AG09309 (cell line): Measurements from ENCODE around the gene HSD3B7.

Source experiments
- DNase-seq: peaks from one replicate; pipeline ENCODE4 v3.0.0-alpha.2; 2010; ENCODE audit warnings: low read depth
- H3K4me3 ChIP-seq: 2 replicates; pipeline ENCODE4 v1.5.1; 2011; ENCODE audit warnings: mild to moderate bottlenecking, low read depth, low read length, moderate library complexity; ENCODE audit not compliant: control insufficient read depth
- TF ChIP-seq, protein P1 (sequence below): IDR thresholded peaks from 2 replicates; pipeline ENCODE4 v1.5.1; 2011; ENCODE audit warnings: mild to moderate bottlenecking, low read depth, low read length, inconsistent platforms; ENCODE audit not compliant: insufficient read depth, control insufficient read depth; ENCODE audit errors: missing control alignments

Gene HSD3B7

DNA sequence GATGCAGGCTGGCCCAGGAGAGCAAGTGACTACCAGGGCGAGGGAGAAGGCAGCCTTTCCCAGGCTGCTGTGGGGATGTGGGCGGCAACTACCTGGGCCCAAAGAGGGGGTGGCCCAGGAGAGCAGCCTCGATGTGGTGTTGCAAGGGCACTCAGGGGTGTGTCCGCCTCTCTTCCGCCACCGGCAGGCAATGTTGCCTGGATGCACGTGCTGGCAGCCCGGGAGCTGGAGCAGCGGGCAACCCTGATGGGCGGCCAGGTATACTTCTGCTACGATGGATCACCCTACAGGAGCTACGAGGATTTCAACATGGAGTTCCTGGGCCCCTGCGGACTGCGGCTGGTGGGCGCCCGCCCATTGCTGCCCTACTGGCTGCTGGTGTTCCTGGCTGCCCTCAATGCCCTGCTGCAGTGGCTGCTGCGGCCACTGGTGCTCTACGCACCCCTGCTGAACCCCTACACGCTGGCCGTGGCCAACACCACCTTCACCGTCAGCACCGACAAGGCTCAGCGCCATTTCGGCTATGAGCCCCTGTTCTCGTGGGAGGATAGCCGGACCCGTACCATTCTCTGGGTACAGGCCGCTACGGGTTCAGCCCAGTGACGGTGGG, 2.7 kb downstream of the HSD3B7 start:
- DNase-seq = no peak
- no peak overlapping the region for H3K4me3 ChIP-seq
- TF ChIP-seq, protein P1, sequence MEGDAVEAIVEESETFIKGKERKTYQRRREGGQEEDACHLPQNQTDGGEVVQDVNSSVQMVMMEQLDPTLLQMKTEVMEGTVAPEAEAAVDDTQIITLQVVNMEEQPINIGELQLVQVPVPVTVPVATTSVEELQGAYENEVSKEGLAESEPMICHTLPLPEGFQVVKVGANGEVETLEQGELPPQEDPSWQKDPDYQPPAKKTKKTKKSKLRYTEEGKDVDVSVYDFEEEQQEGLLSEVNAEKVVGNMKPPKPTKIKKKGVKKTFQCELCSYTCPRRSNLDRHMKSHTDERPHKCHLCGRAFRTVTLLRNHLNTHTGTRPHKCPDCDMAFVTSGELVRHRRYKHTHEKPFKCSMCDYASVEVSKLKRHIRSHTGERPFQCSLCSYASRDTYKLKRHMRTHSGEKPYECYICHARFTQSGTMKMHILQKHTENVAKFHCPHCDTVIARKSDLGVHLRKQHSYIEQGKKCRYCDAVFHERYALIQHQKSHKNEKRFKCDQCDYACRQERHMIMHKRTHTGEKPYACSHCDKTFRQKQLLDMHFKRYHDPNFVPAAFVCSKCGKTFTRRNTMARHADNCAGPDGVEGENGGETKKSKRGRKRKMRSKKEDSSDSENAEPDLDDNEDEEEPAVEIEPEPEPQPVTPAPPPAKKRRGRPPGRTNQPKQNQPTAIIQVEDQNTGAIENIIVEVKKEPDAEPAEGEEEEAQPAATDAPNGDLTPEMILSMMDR = no peak

DNA sequence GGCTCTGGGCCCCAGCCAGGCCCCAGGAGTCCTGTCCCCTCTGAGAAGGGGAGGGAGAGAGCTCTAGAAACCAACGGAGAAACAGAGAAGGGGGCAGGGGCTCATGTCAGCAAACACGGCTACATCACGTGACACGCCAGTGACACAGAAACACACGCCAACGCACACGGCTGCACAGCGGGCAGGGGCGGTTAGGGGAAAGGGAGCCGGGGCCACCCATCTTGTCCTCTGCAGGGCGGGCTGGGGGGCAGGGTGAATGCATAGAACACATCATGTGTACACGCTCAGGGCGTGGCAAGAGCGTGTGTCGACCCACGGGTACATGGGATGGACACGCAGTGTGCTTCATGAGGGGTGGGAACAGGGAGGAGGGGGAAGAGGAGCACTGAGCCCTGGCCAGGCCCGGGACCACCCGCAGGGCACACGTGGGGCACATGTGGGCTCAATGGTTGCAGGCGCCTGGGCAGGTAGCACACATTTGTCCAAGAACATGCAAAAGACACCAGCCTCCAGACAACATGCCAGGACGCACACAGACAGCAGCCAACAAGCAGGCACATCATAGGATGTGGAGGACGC, 4.6 kb downstream of the HSD3B7 start:
- TF ChIP-seq, protein P1 = no peak

DNA sequence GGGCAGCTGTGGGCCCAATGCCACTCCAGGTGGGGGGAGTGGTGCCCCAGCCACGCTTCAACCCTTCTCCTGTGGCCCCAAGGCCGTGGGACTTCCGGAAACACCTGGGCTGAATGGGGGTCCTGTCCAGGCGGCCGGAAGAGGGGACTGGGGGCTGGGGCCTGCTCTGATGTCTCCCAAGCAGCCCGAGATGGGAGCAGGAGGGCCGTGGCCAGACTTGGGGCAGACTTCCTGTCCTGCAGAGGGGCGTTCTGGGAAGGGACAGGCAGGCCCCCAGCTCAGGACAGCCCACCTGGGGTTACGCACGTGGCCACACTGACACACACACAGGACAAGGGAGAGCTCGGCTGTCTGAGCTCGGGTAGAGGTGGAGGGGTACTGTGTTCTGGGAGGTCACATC, 5.1 kb downstream of the HSD3B7 start:
- no peak for DNase-seq
- TF ChIP-seq, protein P1 = no peak
- no peak overlapping the region for H3K4me3 ChIP-seq

More for the DNA sequence above, 4.6 kb downstream of the HSD3B7 start:
- no peak overlapping the region for H3K4me3 ChIP-seq
- DNase-seq = no peak

DNA sequence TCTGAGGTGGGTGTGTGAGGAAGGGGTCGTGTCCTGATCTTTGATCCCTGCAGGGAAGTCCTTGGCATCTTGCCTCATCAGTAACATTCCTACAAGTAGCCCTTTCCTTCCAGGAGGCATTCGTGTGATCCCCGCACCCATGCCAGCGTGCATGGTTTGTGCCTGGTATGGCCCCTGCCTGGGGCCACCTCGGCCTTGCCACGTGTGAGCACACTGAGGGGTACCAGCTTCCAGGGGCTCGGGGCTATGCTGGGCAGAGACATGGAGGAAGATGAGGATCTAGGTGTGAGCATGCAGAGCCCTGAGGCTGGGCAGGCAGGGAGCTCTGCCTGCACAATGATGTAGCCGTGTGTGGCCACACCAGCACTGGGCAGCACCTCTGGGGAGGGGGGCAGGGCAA, 6.0 kb downstream of the HSD3B7 start:
- no peak for DNase-seq
- TF ChIP-seq, protein P1 = no peak
- no peak overlapping the region for H3K4me3 ChIP-seq

DNA sequence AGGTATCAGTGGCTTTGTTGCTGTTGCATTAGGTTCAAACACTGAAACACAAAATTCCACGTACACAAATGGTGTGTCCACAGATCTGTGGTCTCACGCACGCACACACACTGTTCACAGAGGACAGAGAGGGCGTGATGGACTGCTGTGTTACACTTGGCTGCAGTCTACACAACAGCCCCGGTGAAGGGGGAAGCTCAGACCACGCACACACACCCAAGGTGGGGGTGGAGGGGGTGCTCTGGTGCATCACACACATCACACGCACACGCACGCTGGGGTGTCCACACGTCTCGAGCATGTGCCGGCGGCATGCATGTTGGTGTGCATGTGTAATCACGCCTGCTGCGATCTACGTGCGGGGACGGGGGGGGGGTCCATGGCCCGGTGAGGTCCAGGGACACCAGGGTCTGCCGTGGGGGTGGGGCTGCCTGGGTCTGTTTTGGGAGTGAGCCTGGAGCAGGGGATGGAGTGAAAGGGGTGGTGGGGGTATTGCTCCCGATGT, 7.3 kb downstream of the HSD3B7 start:
- no peak for DNase-seq
- no peak overlapping the region for H3K4me3 ChIP-seq
- TF ChIP-seq, protein P1 = no peak

DNA sequence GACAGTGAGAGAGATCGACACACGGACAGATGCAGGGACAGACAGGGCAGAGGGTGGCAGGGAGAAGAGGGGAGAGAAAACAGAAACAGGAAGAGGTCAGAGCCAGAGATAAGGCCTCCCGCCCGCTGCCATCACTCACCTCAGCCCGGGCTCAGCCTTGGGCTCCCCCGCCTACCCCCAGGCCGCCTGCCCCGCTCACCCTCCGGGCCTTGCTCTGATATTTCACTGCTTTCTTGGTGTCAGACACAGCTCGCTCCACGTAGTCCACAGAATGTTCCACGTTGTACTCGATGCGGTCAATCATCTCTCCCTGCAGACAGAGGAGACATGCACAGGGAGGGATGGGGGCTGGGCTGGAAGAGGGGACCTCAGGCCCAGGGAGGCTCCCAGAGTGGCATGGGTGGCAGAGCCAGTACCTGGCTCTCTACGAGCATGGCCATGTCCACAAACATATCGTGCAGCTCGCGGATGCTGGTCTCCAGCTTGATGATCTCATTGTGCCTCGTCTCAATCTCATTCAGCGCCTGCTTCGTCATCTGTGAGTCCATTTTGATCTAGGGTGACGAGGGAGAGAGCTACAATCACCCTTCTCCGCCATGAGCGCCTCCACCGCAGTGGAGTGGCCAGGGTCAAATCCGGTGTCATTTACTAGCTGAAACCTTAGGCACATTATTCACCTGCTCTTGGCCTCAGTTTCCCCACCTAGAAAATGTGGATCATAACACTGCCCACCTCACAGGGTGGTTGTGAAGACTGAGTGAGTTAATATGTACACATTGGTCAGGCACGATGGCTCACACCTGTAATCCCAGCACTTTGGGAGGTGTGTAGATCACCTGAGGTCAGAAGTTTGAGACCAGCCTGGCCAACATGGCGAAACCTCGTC, 8.2 kb downstream of the HSD3B7 start:
- no peak overlapping the region for H3K4me3 ChIP-seq

More for the DNA sequence above, 8.2 kb downstream of the HSD3B7 start:
- TF ChIP-seq, protein P1 = no peak
- no peak for DNase-seq
